Stimulated activated CD8-positive, alpha-beta memory T cell treated with anti-CD3 and anti-CD28 coated beads, Interleukin-12 subunit alpha, Interleukin-12 subunit beta, amount 100 ng/mL, for 4 hours (primary cell): Measurements from ENCODE around the gene NCKAP5.

ENCODE experiments used
- DNase-seq: peaks from one replicate; pipeline ENCODE4 v3.0.0-alpha.2; 2020; ENCODE audit warnings: low read depth

NCKAP5 gene

DNA sequence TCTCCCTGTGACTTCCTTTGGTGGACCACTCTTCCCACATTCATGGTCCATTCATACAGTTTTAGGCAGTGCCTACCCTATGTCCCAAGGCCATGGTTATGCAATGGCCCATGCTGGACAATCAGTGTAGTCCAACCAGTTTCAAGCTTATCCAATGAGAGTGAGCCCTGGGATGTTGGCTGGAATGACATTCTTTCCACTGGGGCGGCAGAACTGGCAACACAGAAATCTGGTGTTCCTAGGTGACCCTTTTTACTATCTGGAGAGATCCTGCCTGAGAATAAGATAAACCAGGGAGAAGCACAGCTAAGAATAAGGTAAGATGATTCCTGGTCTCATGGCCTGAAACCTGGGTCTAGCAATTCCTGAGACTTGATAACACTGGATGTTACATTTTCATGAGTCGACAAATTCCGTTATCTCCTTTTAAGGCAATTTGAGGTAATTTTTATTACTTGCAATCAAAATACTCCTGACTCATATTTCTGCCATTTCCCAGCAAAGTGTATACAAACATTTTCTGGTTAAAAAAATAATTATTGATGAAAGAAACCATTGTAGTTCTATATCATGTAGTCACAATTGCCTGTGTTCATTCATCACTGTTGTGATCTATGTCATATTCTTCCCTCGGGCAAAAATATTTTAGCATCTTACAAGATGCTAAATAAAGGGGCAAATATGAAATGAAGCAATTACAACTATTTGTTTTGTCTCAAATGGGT is 626.8 kb downstream of the NCKAP5 start:
- DNase-seq = no peak

DNA sequence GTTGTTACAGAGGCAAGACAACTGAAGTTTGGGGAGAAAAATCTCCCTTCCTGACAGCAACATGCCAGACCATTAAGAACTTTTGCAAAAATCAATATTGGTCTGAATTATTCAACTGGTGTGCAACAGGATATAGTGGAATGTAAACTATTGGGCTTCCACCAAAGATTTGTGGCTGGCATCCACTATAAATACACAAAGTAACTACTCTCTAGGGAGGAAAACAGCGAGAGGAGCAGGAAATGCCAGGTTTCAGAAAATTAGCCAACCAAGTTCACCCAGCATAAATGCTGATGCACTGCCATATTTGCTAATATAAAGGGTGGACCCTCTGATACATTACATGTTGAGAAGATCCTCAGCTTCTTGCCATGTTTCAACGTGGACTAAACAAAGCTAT is 630.6 kb downstream of the NCKAP5 start:
- DNase-seq = no peak

DNA sequence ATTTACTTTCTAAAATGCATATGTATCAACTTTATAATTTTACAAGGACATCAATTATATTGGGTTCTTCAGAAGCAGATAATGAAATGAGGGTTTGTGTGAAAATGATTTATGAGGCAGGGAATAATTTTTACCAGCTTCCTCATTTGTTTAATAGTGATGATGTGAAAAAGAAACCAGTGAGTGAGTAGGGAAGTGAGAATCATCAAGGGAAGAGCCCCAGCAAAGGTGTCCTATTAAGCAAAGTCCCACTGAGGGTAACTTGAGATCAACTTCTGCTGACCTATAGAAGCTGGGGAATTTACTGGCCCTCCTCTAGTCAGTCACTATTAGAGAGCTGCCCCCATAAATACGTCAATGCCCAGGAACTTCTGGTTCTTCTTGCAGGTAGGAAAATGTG is 631.5 kb downstream of the NCKAP5 start:
- DNase-seq = no peak

DNA sequence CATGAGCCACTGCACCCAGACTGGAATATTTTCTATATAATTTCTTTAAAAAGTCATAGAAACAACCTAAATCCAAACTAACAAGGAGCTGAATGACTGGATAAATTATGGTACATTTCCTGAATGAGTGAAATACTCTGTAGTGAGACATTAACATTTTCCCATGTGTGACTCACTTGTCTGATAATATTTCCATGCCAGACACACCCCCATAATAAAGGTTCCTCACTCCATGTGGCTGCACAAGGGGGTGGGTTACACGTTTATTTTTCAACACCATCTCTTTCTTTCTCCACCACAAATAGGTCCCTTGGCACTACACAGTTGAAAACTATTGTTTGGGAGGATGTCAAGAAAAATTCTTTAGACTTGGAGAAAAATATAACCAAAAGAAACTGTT is 632.0 kb downstream of the NCKAP5 start:
- DNase-seq = no peak

DNA sequence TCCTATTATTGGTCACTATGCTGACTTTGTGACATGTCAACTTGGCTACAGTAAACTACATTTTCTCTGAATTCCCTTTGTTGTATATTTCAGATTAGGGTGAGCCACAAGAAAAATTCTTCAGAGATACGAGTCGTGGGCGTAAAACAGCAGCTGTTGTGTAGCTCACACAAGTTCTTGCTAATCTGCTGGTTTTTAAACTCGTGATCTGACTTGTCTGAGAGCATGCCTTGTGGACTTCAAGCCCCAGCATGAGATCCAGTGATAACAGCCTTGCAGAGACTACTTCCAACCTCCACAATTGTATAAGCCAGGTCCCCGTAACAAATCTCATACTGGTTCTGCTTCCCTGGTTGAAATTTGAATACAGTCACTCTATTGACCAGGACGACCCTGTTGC is 638.5 kb downstream of the NCKAP5 start:
- DNase-seq = no peak

DNA sequence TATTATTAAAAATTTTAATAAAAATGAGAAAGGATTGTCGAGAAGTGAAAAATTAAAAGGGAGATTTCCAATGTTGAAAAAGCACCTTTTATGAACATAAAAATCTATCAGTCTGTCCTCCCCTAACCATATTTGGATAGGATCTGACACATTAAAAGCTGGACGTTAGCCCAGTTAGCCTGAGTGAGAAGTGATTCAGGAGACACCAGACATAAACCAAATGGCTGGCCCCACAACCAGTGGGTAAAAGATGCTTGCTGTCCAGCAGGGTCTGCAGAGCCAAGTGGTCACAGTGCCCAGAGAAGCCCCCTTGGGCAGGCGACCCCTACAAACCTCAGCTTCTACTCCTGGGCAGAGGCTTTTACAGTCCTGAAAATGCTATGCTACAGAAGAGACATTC is 644.5 kb downstream of the NCKAP5 start:
- DNase-seq = no peak

DNA sequence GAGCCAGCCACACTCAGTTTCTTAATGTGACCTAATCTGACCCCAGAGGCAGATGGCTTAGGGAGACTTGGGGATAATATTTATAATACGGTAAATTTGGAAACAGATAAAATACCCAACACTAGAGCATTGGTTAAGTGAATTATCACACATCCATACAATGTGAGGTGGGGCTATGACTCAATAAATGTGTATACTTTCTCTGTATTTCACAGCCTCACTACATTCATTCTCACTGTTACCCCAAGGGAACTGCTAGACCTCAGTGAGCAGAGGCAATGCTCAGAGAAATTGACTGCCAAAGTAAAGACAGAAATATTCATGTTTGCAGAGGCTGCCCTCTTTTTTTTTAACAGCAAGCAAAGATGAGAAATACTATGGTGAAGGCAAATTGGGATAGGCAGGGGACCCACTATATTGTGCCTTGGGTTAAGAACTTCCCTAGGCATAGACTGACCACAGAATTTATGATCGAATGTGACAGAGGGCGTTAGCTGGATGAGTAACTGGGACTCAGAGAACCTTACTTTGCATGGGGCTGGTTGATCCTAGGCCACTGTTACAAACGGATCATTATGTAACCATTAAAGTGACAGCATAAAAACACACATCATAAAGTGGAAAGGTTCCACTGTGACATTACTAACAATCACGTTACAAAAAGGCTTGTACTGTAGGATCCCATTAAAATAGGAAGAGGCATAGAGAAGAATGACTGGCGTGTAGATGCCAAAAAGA is 652.3 kb downstream of the NCKAP5 start:
- no peak for DNase-seq

DNA sequence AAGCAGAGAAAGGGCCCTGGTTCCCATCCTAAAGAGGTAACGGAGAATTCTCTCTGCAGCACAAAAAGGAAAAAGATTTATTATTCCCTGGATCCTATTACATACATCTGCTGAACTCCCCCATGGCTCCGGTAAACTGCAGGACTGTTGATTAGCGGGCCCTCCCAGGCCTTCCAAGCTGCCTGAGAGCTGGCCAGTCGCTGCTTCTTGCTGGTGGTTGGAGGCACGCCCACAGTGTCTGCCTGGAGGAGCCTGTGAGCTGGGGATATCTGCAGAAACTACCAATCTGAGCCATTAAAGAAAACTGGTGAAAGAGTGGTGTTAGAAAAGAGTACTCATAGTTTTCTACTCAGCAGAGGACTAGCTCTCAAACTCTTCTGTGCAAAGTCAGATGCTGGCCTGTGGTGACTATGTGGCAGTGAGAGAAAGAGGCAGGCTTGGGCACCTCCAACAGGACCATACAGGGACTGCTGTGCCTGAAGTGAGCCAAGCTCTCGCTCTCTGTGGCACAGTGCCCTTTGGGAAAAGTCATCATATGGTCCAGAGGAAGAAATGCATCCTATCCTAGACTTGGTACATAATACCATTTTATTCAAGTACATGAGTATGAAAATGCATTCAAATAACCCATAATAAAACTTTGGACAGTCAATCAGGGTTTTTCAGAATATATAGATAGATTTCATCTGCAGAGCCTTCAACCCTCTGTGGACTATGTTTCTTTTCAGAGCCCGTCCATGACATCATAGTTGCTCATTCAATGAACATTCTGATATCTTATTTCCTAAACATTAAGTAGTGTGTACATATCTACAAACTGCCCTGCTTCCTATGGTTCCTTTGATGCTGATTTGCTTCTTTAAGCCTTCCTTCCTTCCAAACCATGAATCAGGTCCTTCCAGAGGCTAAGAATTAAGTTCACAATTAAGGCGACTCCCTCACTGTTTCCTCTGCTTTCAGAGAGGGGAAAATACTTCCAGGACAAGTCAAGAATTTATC is 656.2 kb downstream of the NCKAP5 start:
- no peak for DNase-seq

DNA sequence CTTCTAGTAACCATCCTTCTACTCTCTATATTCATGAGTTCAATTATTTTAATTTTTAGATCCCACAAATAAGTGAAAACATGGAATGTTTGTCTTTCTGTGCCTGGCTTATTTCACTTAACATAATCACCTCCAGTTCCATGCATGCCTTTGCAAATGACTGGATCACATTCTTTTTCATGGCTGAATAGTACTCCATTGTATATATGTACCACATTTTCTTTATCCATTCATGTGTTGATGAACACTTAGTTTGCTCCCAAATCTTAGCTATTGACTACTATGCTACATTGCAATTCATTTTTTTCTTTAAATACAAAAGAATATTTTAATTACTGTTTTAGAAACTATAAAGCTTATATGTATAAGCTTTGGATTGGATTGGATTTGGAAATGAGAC is 657.8 kb downstream of the NCKAP5 start:
- no peak for DNase-seq

DNA sequence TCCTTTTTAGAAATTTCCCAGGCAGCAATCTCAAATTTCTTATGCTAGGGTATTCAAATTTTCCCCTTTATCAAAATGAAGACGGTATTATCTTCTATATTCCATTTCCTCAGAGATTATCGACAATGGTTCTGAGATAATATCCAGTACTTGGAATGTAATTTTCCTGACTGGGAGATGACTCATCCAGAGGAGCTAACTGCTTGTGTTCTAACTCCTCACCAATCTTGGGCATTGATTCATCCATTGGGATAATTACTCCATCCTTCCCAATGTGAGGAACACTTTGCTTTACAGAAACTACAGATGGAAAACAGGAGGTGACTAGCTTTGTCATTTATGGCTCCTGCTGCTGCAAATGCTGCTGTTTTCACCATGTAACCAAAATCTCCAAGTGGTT is 658.8 kb downstream of the NCKAP5 start:
- no peak for DNase-seq

DNA sequence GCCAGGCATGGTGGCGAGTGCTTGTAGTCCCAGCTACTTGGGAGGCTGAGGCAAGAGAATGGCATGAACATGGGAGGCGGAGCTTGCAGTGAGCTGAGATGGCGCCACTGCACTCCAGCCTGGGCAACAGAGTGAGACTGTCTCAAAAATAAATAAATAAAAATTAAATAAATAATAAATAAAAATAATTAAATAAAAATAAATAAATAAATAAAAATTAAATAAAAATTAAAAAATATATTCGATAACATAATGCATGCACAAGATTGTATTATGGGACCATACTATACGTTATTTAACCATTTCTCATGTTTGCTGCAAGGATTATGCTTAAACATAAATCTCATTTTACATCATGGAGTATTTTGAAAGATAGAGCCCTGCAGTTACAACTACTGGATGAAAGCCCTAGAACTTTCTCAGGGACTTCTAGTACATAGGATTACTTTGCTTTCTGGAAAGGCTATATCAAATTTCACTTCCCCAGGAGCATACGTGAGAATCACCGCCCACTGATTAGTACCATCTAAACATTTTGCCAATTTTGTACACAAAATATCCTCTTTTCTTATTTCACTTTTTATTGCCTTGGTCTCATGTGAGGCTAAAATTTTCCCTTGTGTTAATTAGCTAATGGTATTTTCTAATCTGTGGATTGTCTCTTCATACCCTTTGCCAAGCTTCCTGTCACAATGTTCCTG is 664.0 kb downstream of the NCKAP5 start:
- no peak for DNase-seq

DNA sequence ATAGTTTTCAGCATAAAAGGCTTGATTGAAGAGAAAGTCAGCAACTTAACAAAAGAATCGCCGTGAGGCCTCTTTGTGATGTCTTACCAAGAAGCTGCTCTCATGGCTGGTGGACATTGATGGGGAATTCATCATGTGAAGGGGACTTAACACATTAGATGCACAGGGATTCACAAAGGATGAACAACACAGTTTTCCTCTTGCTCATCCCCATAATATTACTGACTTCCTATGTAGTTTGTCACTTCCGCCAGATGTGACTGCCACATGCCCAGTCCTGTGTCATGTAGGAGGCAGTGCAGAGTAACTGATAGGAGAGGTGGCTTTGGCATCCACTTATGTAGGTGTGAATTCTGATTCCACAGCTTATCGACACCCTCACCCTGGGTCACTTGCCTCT is 665.6 kb downstream of the NCKAP5 start:
- no peak for DNase-seq

DNA sequence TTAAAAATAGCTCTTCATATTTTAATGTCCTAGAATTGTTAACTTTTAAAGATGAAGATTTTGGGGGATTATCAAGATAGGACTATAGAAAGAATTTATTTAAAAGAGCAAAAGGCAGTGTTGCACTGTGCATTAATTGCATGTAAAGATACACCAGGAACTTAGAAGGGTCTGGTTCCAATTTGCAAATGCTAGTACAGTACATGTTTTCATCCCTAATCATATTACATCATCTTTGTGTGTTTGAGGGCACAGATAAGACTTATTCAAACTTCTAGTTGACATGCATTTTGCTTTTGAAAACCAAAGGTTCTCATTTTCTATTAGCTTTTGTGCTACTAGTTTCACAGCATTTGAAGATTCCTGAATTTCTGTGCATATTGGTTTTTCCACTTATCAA is 666.6 kb downstream of the NCKAP5 start:
- DNase-seq = no peak

DNA sequence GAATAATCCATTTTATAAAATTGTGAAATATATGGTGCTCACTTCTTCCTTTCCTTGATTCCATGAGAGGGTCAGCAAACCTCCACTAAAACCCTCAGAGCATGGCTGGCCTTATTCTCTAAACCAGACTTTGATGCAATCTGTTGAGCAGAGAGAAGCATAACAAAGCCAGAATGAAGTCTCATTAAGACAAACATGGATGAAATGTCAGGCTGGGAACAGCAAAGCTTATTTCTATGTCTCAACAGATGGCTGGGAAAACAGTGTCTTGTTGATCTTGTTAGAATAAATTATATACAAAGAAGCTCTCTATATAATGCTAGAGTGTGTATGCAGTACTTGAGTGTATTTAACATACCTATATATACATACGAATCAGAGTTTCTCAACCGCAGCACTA is 671.2 kb downstream of the NCKAP5 start:
- DNase-seq = no peak

DNA sequence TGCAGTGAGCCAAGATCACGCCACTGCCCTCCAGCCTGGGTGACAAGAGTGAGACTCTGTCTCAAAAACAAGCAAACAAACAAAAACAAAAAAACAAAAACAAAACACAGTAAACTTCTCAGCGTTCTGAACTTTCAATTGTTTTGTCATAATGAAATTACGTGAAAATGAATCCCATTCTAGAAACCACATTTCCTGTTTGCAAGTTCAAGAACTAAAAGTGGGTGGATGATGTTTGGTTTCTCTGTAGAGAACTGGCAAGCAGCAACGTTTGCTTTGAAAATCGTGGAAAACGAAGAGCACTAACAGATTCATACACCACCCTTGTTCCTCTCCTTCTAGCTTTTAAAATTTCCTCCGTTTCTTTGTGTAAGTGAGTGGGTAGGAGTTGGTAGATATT is 672.2 kb downstream of the NCKAP5 start:
- DNase-seq = no peak

DNA sequence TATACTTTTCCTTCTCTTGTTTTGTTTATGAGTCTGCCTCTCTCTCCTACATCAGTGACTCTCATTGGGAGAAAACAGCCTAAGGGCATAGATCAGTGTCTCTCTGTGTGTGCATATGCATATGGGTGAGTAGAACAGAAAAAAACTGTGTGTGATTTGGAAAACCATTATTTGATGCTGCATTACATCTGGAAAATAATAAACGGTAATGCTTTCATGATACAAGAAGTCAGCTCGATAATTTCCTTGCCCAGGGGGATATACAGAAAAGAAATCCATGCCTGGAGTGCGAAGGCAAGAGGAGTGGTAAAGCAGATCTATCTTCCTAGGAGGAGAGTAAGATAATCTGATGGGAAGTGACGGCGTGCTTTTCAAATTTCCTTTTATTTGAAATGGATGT is 676.8 kb downstream of the NCKAP5 start:
- no peak for DNase-seq

DNA sequence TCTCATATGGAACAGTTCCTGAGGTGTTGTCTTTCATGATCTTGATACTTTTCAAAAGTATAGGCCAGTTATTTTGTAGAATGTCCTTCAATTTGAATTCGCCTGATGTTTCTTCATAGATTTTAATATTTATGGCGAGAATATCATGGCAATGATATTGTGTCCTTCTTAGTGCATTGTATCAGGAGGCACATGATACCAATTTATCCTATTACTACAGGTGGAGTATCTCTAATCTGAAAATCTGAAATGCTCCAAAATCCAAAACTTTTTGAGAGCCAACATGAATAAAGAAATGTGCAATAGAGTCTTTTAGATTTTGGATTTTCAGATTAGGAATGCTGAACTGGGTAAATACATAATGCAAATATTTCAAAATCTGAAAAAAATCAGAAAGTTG is 681.7 kb downstream of the NCKAP5 start:
- no peak for DNase-seq

DNA sequence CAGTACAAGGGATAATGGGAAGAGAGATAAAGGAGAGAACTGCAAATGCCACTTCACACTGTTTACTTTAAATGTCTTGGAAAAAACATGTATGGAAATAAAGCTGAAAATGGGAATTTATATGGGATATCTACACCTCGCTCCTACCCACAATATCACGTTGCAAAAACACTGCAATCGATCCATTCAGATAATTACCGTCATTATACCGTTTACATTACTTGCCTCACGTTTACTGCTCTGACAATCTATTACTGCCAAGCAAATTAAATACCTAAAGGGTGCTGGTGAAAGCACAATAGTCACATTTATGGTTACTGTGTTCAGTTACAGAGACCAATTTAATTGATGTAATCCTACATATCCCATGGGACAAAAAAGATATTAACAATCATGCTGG is 683.6 kb downstream of the NCKAP5 start:
- no peak for DNase-seq

DNA sequence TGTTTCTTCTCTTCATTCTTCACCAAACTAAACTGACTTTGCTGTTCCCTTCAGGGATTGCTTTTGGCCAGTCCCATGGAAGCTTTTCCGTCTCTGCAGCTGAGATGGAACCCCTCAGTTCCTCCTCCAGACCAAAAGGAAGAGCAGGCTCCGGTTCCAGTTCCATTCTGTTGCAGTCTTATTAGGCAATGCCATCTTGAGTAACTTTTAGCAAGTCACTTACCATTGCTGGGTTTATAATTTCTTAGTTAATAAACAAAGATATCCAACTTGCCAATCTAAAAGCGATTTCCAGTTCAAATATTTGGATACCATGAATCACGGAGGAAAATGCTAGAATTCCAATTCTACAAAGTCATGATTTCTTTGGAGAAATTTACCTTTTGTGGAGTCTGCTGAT is 684.0 kb downstream of the NCKAP5 start:
- DNase-seq = no peak

DNA sequence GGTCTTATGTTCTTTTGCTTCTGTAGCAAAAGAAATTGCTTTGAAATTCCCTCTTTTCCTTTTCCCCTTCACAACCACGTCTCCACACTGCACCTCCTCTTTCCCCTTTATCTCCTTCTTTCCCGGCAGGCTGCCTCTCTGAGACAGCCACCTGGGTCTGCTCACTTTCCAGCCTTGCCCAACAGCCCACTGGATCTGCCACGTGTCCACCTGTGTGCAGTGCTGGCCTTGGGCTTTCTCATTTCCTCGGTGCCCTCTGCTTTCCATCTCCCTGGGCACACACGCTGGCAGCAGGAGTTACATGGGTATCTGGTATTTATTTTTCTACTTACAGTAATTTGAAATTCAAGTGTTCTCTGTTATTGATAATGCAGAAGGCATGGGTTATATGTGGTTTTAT is 684.8 kb downstream of the NCKAP5 start:
- no peak for DNase-seq

DNA sequence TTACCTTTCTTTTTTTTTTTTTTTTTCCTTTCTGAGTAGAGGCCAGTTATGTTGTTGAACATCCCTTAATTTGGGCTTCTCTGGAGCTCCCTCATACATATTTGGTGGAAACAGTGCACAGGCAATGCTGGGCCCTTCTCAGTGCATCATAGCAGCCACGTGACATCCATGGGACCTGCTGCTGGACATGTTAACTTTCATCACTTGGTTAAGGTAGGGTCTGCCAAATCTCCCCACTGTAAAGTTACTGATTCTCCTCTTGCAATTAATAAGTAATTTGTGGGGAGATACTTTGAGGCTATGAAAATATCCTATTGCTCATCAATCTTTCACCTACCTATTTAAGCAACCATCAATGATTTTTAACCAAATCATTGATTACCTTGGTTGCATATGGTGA is 686.7 kb downstream of the NCKAP5 start:
- no peak for DNase-seq

DNA sequence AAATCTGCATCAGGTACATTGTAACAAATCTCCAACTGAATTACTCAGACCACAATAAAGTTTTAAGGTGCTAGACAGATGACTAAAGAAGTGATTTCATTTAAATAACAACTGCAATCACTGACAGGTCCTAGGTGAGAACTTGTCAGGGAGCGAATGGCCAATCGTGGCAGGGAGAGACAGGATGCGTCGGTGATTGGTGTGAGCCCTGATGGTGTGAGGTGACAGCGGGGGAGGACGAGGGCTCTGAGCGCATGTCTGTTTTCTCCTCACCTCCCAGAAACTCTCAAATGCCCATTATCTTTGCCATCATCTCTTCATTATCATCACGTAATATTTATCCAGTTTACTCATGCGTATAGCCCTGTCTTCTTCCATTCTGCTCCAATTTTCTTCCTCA is 690.3 kb downstream of the NCKAP5 start:
- no peak for DNase-seq
